Fibroblast of lung (primary cell): Measurements from ENCODE around the gene NPM3.

Experiments
- CTCF ChIP-seq, 2 donors: IDR thresholded peaks in 1 of 2; conservative IDR thresholded peaks in 1 of 2; 1 replicate in 1 of 2; 2 replicates in 1 of 2; pipeline ENCODE4 v1.5.1; 2011 to 2012; ENCODE audit warnings: low read length in 2 of 2, control low read depth in 1 of 2, inconsistent platforms in 1 of 2, low read depth in 1 of 2, mild to moderate bottlenecking in 1 of 2
- EZH2 ChIP-seq: IDR thresholded peaks from 2 replicates; pipeline ENCODE4 v1.5.1; 2012; ENCODE audit warnings: low read length, control low read depth, mild to moderate bottlenecking; ENCODE audit errors: missing control alignments

- TF ChIP-seq CTCF (conservative IDR thresholded peaks at IDR 0.05 in 1 of 2, IDR thresholded peaks at IDR 0.05 in 1 of 2; ENCODE audit: low read depth in 1 of 2, low read length in 2 of 2): no peak
- TF ChIP-seq EZH2: no peak
These were observed 41.5 kb upstream of the NPM3 start for GRCh38 chr10:101824736-101825135.
